Neural progenitor cell (in vitro differentiated cells): ENCODE results near the gene C17orf113. TPM values are rescaled to one million over a fixed set of nuclear protein-coding genes. Genes with fewer than 3 reads are reported as not detected.

Experiments
- DNase-seq: peaks from one replicate; pipeline ENCODE4 v3.0.0-alpha.2; 2016; ENCODE audit warnings: low spot score
- H2AFZ ChIP-seq: fragments of 200-600 bp; sonication (generic); replicated peaks from 2 replicates; pipeline ENCODE4 v1.6.1; 2016; ENCODE audit warnings: antibody characterized with exemption
- H3F3A ChIP-seq: fragments of 200-600 bp; sonication (generic); 2 replicates; pipeline ENCODE4 v1.6.1; 2016; ENCODE audit warnings: antibody characterized with exemption, low read depth
- H3K27ac ChIP-seq: fragments of 200-600 bp; sonication (generic); 2 replicates; pipeline ENCODE4 v1.5.1; 2016; ENCODE audit warnings: mild to moderate bottlenecking
- H3K27me3 ChIP-seq: fragments of 200-600 bp; sonication (generic); 2 replicates; pipeline ENCODE4 v1.6.1; 2016; ENCODE audit warnings: mild to moderate bottlenecking, moderate library complexity
- H3K36me3 ChIP-seq: fragments of 200-600 bp; sonication (generic); 2 replicates; pipeline ENCODE4 v1.5.1; 2016
- H3K4me1 ChIP-seq: fragments of 200-600 bp; sonication (generic); 2 replicates; pipeline ENCODE4 v1.6.1; 2016; ENCODE audit warnings: mixed run types
- H3K4me2 ChIP-seq: fragments of 200-600 bp; sonication (generic); 2 replicates; pipeline ENCODE4 v1.6.1; 2016
- H3K4me3 ChIP-seq: fragments of 200-600 bp; sonication (generic); 2 replicates; pipeline ENCODE4 v1.5.1; 2016
- H3K79me2 ChIP-seq: fragments of 200-600 bp; sonication (generic); 2 replicates; pipeline ENCODE4 v1.6.1; 2016; ENCODE audit warnings: low read depth
- H3K9ac ChIP-seq: fragments of 200-600 bp; sonication (generic); 2 replicates; pipeline ENCODE4 v1.6.1; 2016
- H3K9me3 ChIP-seq: fragments of 200-600 bp; sonication (generic); 2 replicates; pipeline ENCODE4 v1.5.1; 2016; ENCODE audit warnings: low read depth
- H4K20me1 ChIP-seq: fragments of 200-600 bp; sonication (generic); 2 replicates; pipeline ENCODE4 v1.6.1; 2016; ENCODE audit warnings: low read depth
- H3K27ac Mint-ChIP-seq: 3 replicates; pipeline ENCODE4 v1.8.0; 2021; ENCODE audit warnings: mixed read lengths
- H3K27me3 Mint-ChIP-seq: 2 replicates; pipeline ENCODE4 v1.8.0; 2022; ENCODE audit warnings: low read depth, mild to moderate bottlenecking, inconsistent platforms, moderate library complexity, mixed read lengths; ENCODE audit not compliant: insufficient read depth
- H3K36me3 Mint-ChIP-seq: 3 replicates; pipeline ENCODE4 v1.8.0; 2021; ENCODE audit warnings: mixed read lengths
- H3K4me1 Mint-ChIP-seq: 3 replicates; pipeline ENCODE4 v1.8.0; 2021; ENCODE audit warnings: mixed read lengths
- H3K4me3 Mint-ChIP-seq: 3 replicates; pipeline ENCODE4 v1.8.0; 2021; ENCODE audit warnings: mild to moderate bottlenecking, moderate library complexity, mixed read lengths
- H3K9me3 Mint-ChIP-seq: 3 replicates; pipeline ENCODE4 v1.8.0; 2020; ENCODE audit warnings: mixed read lengths
- EZH2 ChIP-seq: fragments of 200-600 bp; sonication (generic); IDR thresholded peaks from 2 replicates; pipeline ENCODE4 v1.6.1; 2017; ENCODE audit warnings: antibody characterized with exemption, mild to moderate bottlenecking, moderate library complexity
- EZH2phosphoT487 ChIP-seq: fragments of 200-600 bp; sonication (generic); IDR thresholded peaks from 2 replicates; pipeline ENCODE4 v1.6.1; 2017; ENCODE audit warnings: antibody characterized with exemption
- total RNA-seq: library from RNA; depleted of rRNA; stranded (reverse); fragments of >200 nt; gene quantifications from 2 replicates; pipeline ENCODE4 v1.2.3, GENCODE V29; 2015; ENCODE audit warnings: low replicate concordance
- TF ChIP-seq, protein P1 (sequence below): fragments of 200-600 bp; sonication (generic); IDR thresholded peaks from 2 replicates; pipeline ENCODE4 v1.5.1; 2017; ENCODE audit warnings: antibody characterized with exemption, mild to moderate bottlenecking

Gene C17orf113
- total RNA-seq, 1 donor from 2014 or later = 2.2 TPM

DNA sequence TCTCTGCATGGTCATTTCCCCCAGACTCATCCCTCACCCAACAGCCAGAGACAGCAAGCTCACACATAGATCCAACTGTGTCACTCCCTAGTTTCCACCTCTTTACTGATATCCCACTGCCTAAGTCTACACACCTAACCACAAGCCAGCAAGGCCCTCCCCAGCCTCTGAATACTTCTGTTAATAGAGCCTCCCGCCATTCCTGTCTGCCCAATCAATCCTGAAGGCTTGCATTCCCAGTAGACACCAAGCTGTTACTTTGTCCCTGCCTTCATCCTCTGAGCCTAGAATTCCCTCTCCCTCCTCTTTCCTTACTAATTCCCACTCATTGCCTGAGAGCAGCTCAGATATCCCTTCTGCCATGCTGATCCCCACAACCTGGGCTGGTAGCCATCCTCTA is 4.7 kb downstream of the C17orf113 start:
- Histone ChIP-seq H3K9me3 (no peaks in the 10 kb centered on the region), H3K27me3 (peaks cover 1% of the 10 kb centered on the region), H3K9ac (no peak overlapping the region), H3K79me2 (no peaks in the 10 kb centered on the region), H3K4me3 (no peak overlapping the region), H3K4me2 (peak overlapping the region; percentile 24), H3F3A (peaks cover 12% of the 10 kb centered on the region), H3K36me3 (no peaks in the 10 kb centered on the region), H3K4me1 (peaks cover 9% of the 10 kb centered on the region), H2AFZ (no peak overlapping the region), H4K20me1 (no peaks in the 10 kb centered on the region), H3K27ac (peak overlapping the region; percentile 46)
- Mint-ChIP-seq H3K27ac (peak overlapping the region; percentile 36), H3K4me1 (peaks cover 10% of the 10 kb centered on the region), H3K36me3 (no peaks in the 10 kb centered on the region), H3K27me3 (peaks cover 5% of the 10 kb centered on the region), H3K9me3 (no peaks in the 10 kb centered on the region), H3K4me3 (no peak overlapping the region)
- no peak for TF ChIP-seq EZH2
- TF ChIP-seq, protein P1, sequence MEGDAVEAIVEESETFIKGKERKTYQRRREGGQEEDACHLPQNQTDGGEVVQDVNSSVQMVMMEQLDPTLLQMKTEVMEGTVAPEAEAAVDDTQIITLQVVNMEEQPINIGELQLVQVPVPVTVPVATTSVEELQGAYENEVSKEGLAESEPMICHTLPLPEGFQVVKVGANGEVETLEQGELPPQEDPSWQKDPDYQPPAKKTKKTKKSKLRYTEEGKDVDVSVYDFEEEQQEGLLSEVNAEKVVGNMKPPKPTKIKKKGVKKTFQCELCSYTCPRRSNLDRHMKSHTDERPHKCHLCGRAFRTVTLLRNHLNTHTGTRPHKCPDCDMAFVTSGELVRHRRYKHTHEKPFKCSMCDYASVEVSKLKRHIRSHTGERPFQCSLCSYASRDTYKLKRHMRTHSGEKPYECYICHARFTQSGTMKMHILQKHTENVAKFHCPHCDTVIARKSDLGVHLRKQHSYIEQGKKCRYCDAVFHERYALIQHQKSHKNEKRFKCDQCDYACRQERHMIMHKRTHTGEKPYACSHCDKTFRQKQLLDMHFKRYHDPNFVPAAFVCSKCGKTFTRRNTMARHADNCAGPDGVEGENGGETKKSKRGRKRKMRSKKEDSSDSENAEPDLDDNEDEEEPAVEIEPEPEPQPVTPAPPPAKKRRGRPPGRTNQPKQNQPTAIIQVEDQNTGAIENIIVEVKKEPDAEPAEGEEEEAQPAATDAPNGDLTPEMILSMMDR = no peak
- no peak for TF ChIP-seq EZH2phosphoT487
- DNase-seq = peak; percentile 55

DNA sequence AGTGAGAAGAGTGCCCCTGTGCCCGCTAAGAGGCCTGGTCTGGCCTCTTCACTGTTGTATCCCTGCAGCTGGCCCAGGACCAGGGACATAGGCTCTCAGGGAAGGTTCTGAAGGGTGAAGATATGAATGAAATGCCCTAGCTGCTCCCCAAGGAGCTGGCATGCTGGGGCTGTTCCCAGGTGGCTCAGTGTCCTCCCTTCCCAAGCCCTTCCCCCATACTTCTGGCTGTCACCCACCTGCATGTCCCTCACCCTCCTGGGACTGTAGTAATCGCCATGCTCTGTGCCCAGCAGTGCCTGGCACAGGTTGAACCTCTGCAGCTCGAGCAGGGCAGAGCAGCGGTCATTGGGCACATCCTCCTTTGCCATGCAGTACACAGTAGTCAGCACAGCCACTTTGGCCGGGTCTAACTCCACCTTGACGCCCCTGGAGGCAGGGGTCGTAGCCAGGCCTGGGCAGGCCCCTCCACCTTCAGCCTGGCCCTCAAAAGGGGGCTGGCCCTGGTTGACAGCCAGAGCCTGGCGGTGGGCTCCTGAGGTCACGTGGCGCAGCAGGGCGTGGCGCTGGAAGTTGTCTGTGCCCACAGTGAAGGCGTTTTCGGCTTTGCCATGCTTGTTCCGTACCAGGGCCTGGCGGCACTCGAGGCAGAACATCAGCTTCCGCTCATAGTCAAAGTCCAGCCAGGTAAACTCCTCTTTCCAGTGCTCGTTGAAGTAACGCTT is 7.6 kb downstream of the C17orf113 start:
- Mint-ChIP-seq H3K4me3 (no peak overlapping the region), H3K27me3 (peaks cover 7% of the 10 kb centered on the region), H3K9me3 (no peaks in the 10 kb centered on the region), H3K27ac (no peak overlapping the region), H3K36me3 (no peaks in the 10 kb centered on the region), H3K4me1 (peaks cover 2% of the 10 kb centered on the region)
- no peaks in the 10 kb centered on the region for H3K27me3 ChIP-seq
- no peak for DNase-seq
- no peaks in the 10 kb centered on the region for H4K20me1 ChIP-seq
- TF ChIP-seq, protein P1 = no peak
- TF ChIP-seq EZH2phosphoT487 = no peak
- no peak for TF ChIP-seq EZH2
- H3K79me2 ChIP-seq = no peaks in the 10 kb centered on the region
- no peak overlapping the region for H3K4me2 ChIP-seq
- peaks cover 12% of the 10 kb centered on the region for H3F3A ChIP-seq
- peaks cover 12% of the 10 kb centered on the region for H3K4me1 ChIP-seq
- H3K36me3 ChIP-seq = no peaks in the 10 kb centered on the region
- no peak overlapping the region for H2AFZ ChIP-seq
- no peak overlapping the region for H3K27ac ChIP-seq
- H3K9me3 ChIP-seq = no peaks in the 10 kb centered on the region
- H3K9ac ChIP-seq = no peak overlapping the region
- no peak overlapping the region for H3K4me3 ChIP-seq

DNA sequence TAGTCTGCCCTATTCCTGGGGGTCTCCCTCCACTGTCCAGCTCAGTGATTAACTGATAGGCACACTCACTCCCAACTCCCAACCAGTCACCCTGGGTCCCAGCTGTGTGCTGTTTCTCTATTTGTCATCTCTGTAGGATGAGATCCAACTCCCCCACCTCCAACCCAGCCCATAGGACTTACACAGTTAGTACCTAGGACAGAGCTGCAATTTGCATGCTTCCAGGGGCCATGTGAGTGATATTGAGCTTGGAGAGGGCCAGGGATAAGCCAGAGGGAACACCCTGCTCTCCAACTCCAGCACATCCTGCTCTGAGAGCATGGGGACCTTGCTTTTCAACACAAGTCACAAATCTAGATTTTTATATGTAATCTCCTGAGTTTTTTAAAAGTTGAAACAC is 8.8 kb downstream of the C17orf113 start:
- DNase-seq = no peak
- Histone ChIP-seq H4K20me1 (no peaks in the 10 kb centered on the region), H3K9ac (no peak overlapping the region), H3K79me2 (no peaks in the 10 kb centered on the region), H3F3A (peaks cover 12% of the 10 kb centered on the region), H3K27ac (no peak overlapping the region), H2AFZ (no peak overlapping the region), H3K27me3 (no peaks in the 10 kb centered on the region), H3K4me1 (peaks cover 22% of the 10 kb centered on the region), H3K9me3 (no peaks in the 10 kb centered on the region), H3K4me3 (no peak overlapping the region), H3K36me3 (no peaks in the 10 kb centered on the region), H3K4me2 (no peak overlapping the region)
- TF ChIP-seq EZH2 = no peak
- TF ChIP-seq, protein P1 = no peak
- no peak for TF ChIP-seq EZH2phosphoT487
- Mint-ChIP-seq H3K9me3 (no peaks in the 10 kb centered on the region), H3K27me3 (peaks cover 9% of the 10 kb centered on the region), H3K27ac (peak overlapping the region; percentile 28), H3K4me3 (no peak overlapping the region), H3K36me3 (no peaks in the 10 kb centered on the region), H3K4me1 (peaks cover 11% of the 10 kb centered on the region)
